ENCODE measurements around the gene PUS7L. TPM values are rescaled to one million over a fixed set of nuclear protein-coding genes. Genes with fewer than 3 reads are reported as not detected.
"Not testable (repeated sequence)": the region's sequence is repeated elsewhere in the genome, so short reads cannot be mapped to it uniquely, and the experiment has no call there.

The PUS7L gene
- total RNA-seq, 2 donors from 2014 or later: 7.6 to 8.9 TPM

- no peak overlapping the region for H3K27ac ChIP-seq
- no peak for ATAC-seq (ENCODE audit: insufficient number of reproducible peaks, low FRiP score, low read depth)
- H3K27me3 ChIP-seq (replicated peaks; ENCODE audit: insufficient read depth): no peaks in the 10 kb centered on the region
- no peak overlapping the region for H3K4me3 ChIP-seq
- H3K9me3 ChIP-seq: no peaks in the 10 kb centered on the region
- H3K4me1 ChIP-seq (ENCODE audit: control insufficient read depth in 1 of 2, low read depth in 2 of 2): no peaks in the 10 kb centered on the region
- TF ChIP-seq, protein P1, sequence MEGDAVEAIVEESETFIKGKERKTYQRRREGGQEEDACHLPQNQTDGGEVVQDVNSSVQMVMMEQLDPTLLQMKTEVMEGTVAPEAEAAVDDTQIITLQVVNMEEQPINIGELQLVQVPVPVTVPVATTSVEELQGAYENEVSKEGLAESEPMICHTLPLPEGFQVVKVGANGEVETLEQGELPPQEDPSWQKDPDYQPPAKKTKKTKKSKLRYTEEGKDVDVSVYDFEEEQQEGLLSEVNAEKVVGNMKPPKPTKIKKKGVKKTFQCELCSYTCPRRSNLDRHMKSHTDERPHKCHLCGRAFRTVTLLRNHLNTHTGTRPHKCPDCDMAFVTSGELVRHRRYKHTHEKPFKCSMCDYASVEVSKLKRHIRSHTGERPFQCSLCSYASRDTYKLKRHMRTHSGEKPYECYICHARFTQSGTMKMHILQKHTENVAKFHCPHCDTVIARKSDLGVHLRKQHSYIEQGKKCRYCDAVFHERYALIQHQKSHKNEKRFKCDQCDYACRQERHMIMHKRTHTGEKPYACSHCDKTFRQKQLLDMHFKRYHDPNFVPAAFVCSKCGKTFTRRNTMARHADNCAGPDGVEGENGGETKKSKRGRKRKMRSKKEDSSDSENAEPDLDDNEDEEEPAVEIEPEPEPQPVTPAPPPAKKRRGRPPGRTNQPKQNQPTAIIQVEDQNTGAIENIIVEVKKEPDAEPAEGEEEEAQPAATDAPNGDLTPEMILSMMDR (IDR thresholded peaks at IDR 0.05): no peak
- H3K36me3 ChIP-seq: no peaks in the 10 kb centered on the region
- DNase-seq (ENCODE audit: low spot score): no peak
Measured at GRCh38 chr12:43694879-43695278, 63.7 kb downstream of the PUS7L start.

GRCh38 chr12:43692064-43692463 is 66.5 kb downstream of the PUS7L start:
- H3K4me3 ChIP-seq: no peak overlapping the region
- ATAC-seq (ENCODE audit: insufficient number of reproducible peaks, low FRiP score, low read depth) (no peak), DNase-seq (ENCODE audit: low spot score) (no peak)
- no peaks in the 10 kb centered on the region for H3K27me3 ChIP-seq (replicated peaks; ENCODE audit: insufficient read depth)
- H3K9me3 ChIP-seq: no peaks in the 10 kb centered on the region
- H3K4me1 ChIP-seq (ENCODE audit: control insufficient read depth in 1 of 2, low read depth in 2 of 2): no peaks in the 10 kb centered on the region
- no peaks in the 10 kb centered on the region for H3K36me3 ChIP-seq
- TF ChIP-seq, protein P1 (IDR thresholded peaks at IDR 0.05): no peak
- H3K27ac ChIP-seq: no peak overlapping the region

DNA sequence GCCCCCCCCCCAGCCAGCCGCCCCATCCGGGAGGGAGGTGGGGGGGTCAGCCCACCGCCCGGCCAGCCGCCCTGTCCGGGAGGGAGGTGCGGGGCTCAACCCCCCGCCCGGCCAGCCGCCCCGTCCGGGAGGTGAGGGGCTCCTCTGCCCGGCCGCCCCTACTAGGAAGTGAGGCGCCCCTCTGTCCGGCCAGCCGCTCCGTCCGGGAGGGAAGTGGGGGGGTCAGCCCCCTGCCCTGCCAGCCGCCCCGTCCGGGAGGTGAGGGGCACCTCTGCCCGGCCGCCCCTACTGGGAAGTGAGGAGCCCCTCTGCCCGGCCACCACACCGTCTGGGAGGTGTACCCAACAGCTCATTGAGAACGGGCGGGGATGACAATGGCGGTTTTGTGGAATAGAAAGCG is 73.1 kb downstream of the PUS7L start:
- not testable (repeated sequence) for H3K27me3 ChIP-seq (replicated peaks; ENCODE audit: insufficient read depth); H3K4me3 ChIP-seq; H3K36me3 ChIP-seq; DNase-seq (ENCODE audit: low spot score); H3K27ac ChIP-seq; ATAC-seq (ENCODE audit: insufficient number of reproducible peaks, low FRiP score, low read depth); H3K9me3 ChIP-seq; H3K4me1 ChIP-seq (ENCODE audit: control insufficient read depth in 1 of 2, low read depth in 2 of 2)

GRCh38 chr12:43676183-43676813 is 82.3 kb downstream of the PUS7L start:
- DNase-seq (ENCODE audit: low spot score): no peak
- no peak for ATAC-seq (ENCODE audit: insufficient number of reproducible peaks, low FRiP score, low read depth)
- no peaks in the 10 kb centered on the region for H3K27me3 ChIP-seq (replicated peaks; ENCODE audit: insufficient read depth)
- H3K9me3 ChIP-seq: no peaks in the 10 kb centered on the region
- H3K4me1 ChIP-seq (ENCODE audit: control insufficient read depth in 1 of 2, low read depth in 2 of 2): no peaks in the 10 kb centered on the region
- no peak overlapping the region for H3K27ac ChIP-seq
- H3K4me3 ChIP-seq: no peak overlapping the region
- TF ChIP-seq, protein P1 (IDR thresholded peaks at IDR 0.05): no peak
- no peaks in the 10 kb centered on the region for H3K36me3 ChIP-seq

DNA sequence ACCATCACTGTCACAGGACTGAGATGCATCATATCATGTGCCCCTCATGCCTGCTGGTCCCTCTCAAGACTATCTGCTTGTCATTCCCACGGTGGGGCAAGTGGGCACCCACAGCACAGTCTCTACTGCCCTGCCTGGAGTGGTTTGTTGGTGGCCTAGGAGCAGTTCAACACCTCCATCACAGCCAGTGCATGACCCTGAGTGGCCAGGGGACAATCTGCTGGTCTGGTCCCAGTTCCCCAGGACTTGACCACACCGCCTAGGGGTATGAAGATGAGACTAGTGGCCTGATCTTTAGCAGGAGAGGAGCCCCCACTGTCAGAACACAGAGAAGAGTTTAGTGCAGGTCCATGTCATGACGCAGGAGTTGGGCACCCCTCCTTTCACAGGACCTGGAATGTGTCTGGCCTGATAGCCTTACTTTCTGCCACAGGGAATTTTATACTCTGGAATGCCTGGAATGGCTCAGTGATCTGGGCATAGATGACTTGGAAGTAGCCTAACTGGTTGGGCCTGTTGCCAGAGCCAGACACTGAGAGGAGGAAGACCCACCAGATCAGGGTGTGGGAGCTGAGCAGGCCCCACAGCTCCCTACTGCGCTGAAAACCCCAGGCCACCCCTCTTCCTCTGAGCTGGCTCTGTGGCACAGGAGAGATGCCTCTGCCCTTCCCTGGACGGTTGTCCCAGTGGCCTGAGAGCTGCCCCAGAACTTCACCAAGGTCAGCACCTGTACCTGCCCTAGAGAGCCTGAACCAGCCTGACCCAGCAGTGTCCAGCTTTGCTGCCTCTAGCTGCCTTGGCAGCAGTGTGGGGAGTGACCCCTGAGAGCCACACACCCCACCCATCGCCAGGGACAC is 83.3 kb downstream of the PUS7L start:
- no peaks in the 10 kb centered on the region for H3K9me3 ChIP-seq
- H3K36me3 ChIP-seq: no peaks in the 10 kb centered on the region
- H3K27ac ChIP-seq: no peak overlapping the region
- TF ChIP-seq, protein P1 (IDR thresholded peaks at IDR 0.05): no peak
- no peaks in the 10 kb centered on the region for H3K27me3 ChIP-seq (replicated peaks; ENCODE audit: insufficient read depth)
- H3K4me1 ChIP-seq (ENCODE audit: control insufficient read depth in 1 of 2, low read depth in 2 of 2): no peaks in the 10 kb centered on the region
- no peak for ATAC-seq (ENCODE audit: insufficient number of reproducible peaks, low FRiP score, low read depth)
- no peak for DNase-seq (ENCODE audit: low spot score)
- H3K4me3 ChIP-seq: no peak overlapping the region
